HG03108 (cell line): ENCODE measurements around the gene MS4A6E.

ENCODE experiments used
- ATAC-seq: cut with Tn5 transposase; IDR thresholded peaks from one replicate; pipeline ENCODE4 v1.9.1; 2021; ENCODE audit warnings: moderate library complexity; ENCODE audit not compliant: unreplicated experiment

The MS4A6E gene

GRCh38 chr11:60371854-60372253, 44.8 kb downstream of the MS4A6E start:
- no peak for ATAC-seq

DNA sequence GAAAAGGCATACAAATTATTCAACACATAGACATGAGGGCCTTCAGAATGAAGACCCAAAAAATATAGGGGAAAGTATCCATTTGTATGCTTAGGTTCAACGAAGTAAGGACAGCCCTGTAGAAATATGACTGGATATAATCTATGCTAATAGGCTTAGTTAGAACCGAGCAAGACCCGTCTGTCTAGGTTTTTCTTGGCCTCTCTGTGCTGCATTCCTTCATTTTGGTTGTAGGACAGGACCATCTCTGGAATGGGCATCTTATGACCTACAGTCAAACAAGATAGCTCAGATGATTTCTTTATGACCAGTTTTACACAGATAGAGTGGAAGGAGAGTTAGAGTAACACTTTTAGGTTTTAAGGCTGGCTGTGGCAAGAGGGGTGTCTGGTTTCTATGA, 45.7 kb downstream of the MS4A6E start:
- no peak for ATAC-seq

DNA sequence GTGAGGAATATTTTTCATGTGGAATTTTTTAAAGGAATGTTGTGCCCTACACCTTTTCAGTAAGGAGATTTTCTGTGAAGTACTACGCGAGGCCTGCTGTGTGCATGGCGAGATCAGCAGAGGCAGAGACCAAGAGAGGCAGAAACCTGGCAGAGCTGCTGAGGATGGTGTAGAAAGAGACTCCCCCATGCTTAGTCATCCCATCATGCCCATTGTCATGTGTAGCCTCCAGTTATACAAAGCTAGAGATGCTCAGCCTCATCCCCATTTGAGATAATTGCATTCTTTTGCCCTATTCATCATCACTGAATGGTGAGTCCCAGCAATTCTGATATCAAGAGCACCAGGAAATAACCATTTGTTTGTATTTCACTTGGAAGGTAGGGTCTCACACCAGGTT, 48.3 kb downstream of the MS4A6E start:
- ATAC-seq: no peak

DNA sequence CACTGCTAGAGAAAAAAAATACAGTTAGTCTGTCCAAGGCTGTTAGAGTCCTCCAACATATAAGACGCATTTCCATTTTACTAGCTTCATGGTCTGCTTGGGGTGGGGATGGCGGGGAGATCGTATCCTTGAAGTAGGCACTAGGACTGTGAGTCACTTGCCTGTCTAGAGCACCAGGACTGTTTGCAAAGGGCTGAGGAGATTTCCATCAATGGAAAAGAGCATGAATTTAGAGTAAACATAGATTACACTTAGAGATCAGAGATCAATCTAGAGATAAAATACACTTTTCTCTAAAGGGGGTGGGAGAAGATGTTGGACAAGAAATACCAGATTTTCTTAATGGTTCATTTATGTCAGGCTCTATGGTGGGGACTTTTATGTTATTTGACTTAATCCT, 49.5 kb downstream of the MS4A6E start:
- ATAC-seq: no peak

GRCh38 chr11:60377401-60378136, 50.5 kb downstream of the MS4A6E start:
- ATAC-seq: no peak

DNA sequence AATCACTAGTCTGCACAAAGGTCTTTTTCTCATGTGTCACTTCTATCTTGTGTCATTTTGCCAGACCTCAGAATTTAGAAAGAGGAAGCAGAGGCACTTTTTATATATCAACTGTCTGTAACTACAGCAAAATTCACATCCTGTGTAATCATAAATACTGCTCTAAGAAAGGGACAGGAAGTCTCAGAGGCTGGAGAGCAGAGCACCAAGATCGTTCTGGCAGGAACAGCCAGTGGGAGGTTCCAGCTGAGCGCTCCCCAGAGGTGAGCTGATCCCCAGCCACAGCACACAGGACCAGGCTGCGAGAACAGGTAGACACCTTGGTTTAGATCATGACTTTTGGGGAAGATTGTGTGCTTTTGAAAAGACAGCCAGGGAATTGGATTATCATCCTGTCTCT, 51.3 kb downstream of the MS4A6E start, which contains the start of gene MS4A7:
TSS of gene MS4A7 (plus strand) at position 179 of the 400 bp plus-strand sequence. CDS start 4,610 bp downstream, outside the sequence.
- peak; percentile 96 for ATAC-seq

- peak; percentile 74 for ATAC-seq
These were observed 62.3 kb downstream of the MS4A6E start for GRCh38 chr11:60389279-60389910.

DNA sequence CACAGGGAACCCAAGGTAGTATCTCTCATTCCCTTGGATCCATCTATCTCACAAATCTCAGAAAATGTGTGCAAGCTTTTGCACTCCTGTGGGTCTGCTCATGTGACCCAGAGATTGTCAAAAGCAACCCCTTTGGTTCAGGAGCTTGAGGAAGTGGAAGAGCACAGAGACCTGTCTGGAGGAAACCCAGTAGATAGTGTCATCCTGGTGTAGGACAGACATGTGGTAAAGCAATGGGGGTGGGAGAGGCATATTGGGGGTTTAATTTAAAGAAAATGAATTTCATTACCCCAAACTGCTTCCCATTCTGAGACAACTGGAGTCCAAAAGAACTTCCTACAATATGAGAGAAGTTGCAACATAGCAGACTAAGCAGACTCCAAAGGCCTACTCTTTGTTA, 63.4 kb downstream of the MS4A6E start:
- no peak for ATAC-seq
